Suprapubic skin (tissue), 3 donors: ENCODE measurements around the gene OSTM1.

Experiments
- CTCF ChIP-seq, 2 donors: fragments of 200-600 bp in 1 of 2; fragments of 450-650 bp in 1 of 2; sonication (generic) in 1 of 2; IDR thresholded peaks; one replicate each; pipeline ENCODE4 v1.5.1; 2016 to 2019; ENCODE audit warnings: antibody characterized with exemption in 2 of 2, mild to moderate bottlenecking in 1 of 2, moderate library complexity in 1 of 2
- POLR2A ChIP-seq, 2 donors: fragments of 450-650 bp; IDR thresholded peaks; one replicate each; pipeline ENCODE4 v1.6.1; 2017; ENCODE audit warnings: antibody characterized with exemption in 2 of 2, mild to moderate bottlenecking in 2 of 2, moderate library complexity in 2 of 2

- TF ChIP-seq POLR2A (IDR thresholded peaks at IDR 0.05): no peak
- no peak for TF ChIP-seq CTCF (IDR thresholded peaks at IDR 0.05)
Observed at GRCh38 chr6:108118810-108119768, 44.5 kb upstream of the OSTM1 start.
